Measurements from ENCODE around the gene NTHL1. TPM values are rescaled to one million over a fixed set of nuclear protein-coding genes. Genes with fewer than 3 reads are reported as not detected.

Gene NTHL1
- total and polyA plus RNA-seq, 2 of the 8 experiments (the other 6 are each of a cell fraction or from before 2014, with no cell fraction given): 70.9 to 150 TPM

- no peaks in the 10 kb centered on the region for H3K27me3 ChIP-seq (replicated peaks in 1 of 4; ENCODE audit: control insufficient read depth in 3 of 4, extremely low read depth in 1 of 4, insufficient read depth in 3 of 4, low read length in 3 of 4)
- H3K9me3 ChIP-seq (ENCODE audit: insufficient read depth in 2 of 2, low read depth in 1 of 2, low read length in 1 of 2): no peaks in the 10 kb centered on the region
- peaks cover 0 to 14% of the 10 kb centered on the region in 2 experiments for H4K20me1 ChIP-seq (replicated peaks in 1 of 2; ENCODE audit: control insufficient read depth in 1 of 2, insufficient read depth in 2 of 2, low read length in 2 of 2)
- H3K4me2 ChIP-seq (ENCODE audit: insufficient read depth in 1 of 2, low read depth in 2 of 2, low read length in 2 of 2): no peak overlapping the region
- H3K14ac ChIP-seq (ENCODE audit: insufficient read length): no peak overlapping the region
- H3K79me2 ChIP-seq (ENCODE audit: control insufficient read depth in 1 of 2, insufficient read depth in 2 of 2, low read length in 2 of 2): no peaks in the 10 kb centered on the region
- CTCF ChIA-PET (ENCODE audit: partially characterized antibody): interaction anchor here (0.6 to 2.8 kb wide), 5 partner anchors 11 to 132 kb away, joined by 3 to 14 read pairs (median 4); no protein-coding TSS in a partner anchor
- no peak overlapping the region for H2AK5ac ChIP-seq (ENCODE audit: low read depth, low read length)
- H3K23ac ChIP-seq (ENCODE audit: insufficient read length): no peak overlapping the region
- no peak overlapping the region for H3K4ac ChIP-seq (replicated peaks; ENCODE audit: insufficient read length, low read depth, low read length)
- no peaks in the 10 kb centered on the region for H3K79me1 ChIP-seq (ENCODE audit: low read depth, low read length)
- no peak overlapping the region for H2BK20ac ChIP-seq (ENCODE audit: low read length)
- no peak overlapping the region for H4K91ac ChIP-seq (replicated peaks; ENCODE audit: insufficient read length, low read length)
- H4K5ac ChIP-seq (ENCODE audit: insufficient read length, low read depth, low read length): no peak overlapping the region
- WGBS, 2 experiments (ENCODE audit: extremely low coverage in 1 of 2, insufficient coverage in 1 of 2, insufficient read length in 1 of 2, insufficient replicate concordance in 2 of 2, low coverage in 1 of 2, low lambda C conversion rate in 2 of 2, missing lambda C conversion rate in 1 of 2): 95% methylated on average over 13 of the region's 13 CpGs; no CpG with 5 or more reads in 1 of the 2 experiments
- H2AFZ ChIP-seq (ENCODE audit: low read length): no peak overlapping the region
- no peak overlapping the region for H3K27ac ChIP-seq (ENCODE audit: low read depth, low read length)
- H3K36me3 ChIP-seq (ENCODE audit: control insufficient read depth in 2 of 4, insufficient read depth in 4 of 4, low read length in 3 of 4): peaks cover 2 to 14% (median 6%) of the 10 kb centered on the region in 4 experiments; a peak in 6 of 8 replicates
- no peak overlapping the region for H2BK5ac ChIP-seq (ENCODE audit: low read depth, low read length)
- H2BK15ac ChIP-seq (ENCODE audit: low read length): no peak overlapping the region
- H2BK120ac ChIP-seq (replicated peaks; ENCODE audit: low read depth, low read length): no peak overlapping the region
- H3K23me2 ChIP-seq (ENCODE audit: low read depth, low read length): no peaks in the 10 kb centered on the region
- H2BK12ac ChIP-seq (ENCODE audit: low read depth, low read length): no peak overlapping the region
- POLR2A ChIA-PET (ENCODE audit: partially characterized antibody): interaction anchor here (0.8 to 3.6 kb wide), 4 partner anchors 10 to 98 kb away, joined by 3 to 11 read pairs (median 4); partner anchors contain the start of gene TRAF7
- no peak overlapping the region for H3K56ac ChIP-seq (replicated peaks; ENCODE audit: insufficient read length, low read depth, low read length)
- no peak overlapping the region for H3K18ac ChIP-seq (ENCODE audit: extremely low read depth, low read length)
- no peaks in the 10 kb centered on the region for H3K4me1 ChIP-seq (replicated peaks in 1 of 4; ENCODE audit: control insufficient read depth in 3 of 4, insufficient read depth in 4 of 4, low read length in 3 of 4)
- no peak overlapping the region for H3K4me3 ChIP-seq (ENCODE audit: extremely low read depth in 1 of 4, insufficient read depth in 2 of 4, low read depth in 3 of 4, low read length in 4 of 4)
- H3K9ac ChIP-seq (replicated peaks in 1 of 4; ENCODE audit: extremely low read depth in 1 of 4, low read depth in 3 of 4, low read length in 3 of 4): no peak overlapping the region
- DNase-seq (ENCODE audit: low read depth in 1 of 2, low spot score in 2 of 2) (no peak), FAIRE-seq (no peak)
- H4K8ac ChIP-seq (ENCODE audit: extremely low read depth, insufficient read depth, low read length): no peak overlapping the region
- TF ChIP-seq POLR2A (IDR thresholded peaks at IDR 0.05; ENCODE audit: control extremely low read depth in 1 of 2, low read depth in 2 of 2, low read length in 2 of 2) (no peak), MAX (IDR thresholded peaks at IDR 0.05) (no peak), CHD1 (IDR thresholded peaks at IDR 0.05; ENCODE audit: low read depth, low read length) (no peak), MAFK (IDR thresholded peaks at IDR 0.05; ENCODE audit: low read depth, low read length) (no peak), EGR1 (IDR thresholded peaks at IDR 0.05; ENCODE audit: borderline replicate concordance, low read depth, low read length) (no peak), RFX5 (IDR thresholded peaks at IDR 0.05; ENCODE audit: borderline replicate concordance, low read depth, low read length) (no peak), POLR2AphosphoS5 (IDR thresholded peaks at IDR 0.05; ENCODE audit: low read depth, low read length) (no peak), FOSL1 (IDR thresholded peaks at IDR 0.05; ENCODE audit: insufficient read depth, low read depth, low read length) (no peak), ATF2 (IDR thresholded peaks at IDR 0.05; ENCODE audit: low read length) (no peak), ATF3 (IDR thresholded peaks at IDR 0.05; ENCODE audit: insufficient read depth, low read depth, low read length) (no peak), TEAD4 (IDR thresholded peaks at IDR 0.05; ENCODE audit: low read depth, low read length) (no peak), SP1 (IDR thresholded peaks at IDR 0.05; ENCODE audit: low read depth, low read length) (no peak), NRF1 (IDR thresholded peaks at IDR 0.05; ENCODE audit: low read depth, low read length) (no peak)
Measured at GRCh38 chr16:2061526-2061925, 13.9 kb upstream of the NTHL1 start.

Data from H1 (cell line).